Thyroid gland (tissue), 4 donors: ENCODE data around the gene RDH8. TPM values are rescaled to one million over a fixed set of nuclear protein-coding genes. Genes with fewer than 3 reads are reported as not detected.
"Not testable (repeated sequence)": the region's sequence is repeated elsewhere in the genome, so short reads cannot be mapped to it uniquely, and the experiment has no call there.

Experiments
- DNase-seq, 2 donors: peaks; one replicate each; pipeline ENCODE4 v3.0.0-alpha.2; 2019
- H3K27ac ChIP-seq, 3 donors: fragments of 200-600 bp; sonication (generic); 1 replicate in 2 of 3; 2 replicates in 1 of 3; pipeline ENCODE4 v1.5.1; 2016 to 2019; ENCODE audit warnings: mild to moderate bottlenecking in 1 of 3, moderate library complexity in 1 of 3
- H3K27me3 ChIP-seq: fragments of 200-600 bp; sonication (generic); one replicate; pipeline ENCODE4 v1.5.1; 2019
- H3K36me3 ChIP-seq, 2 donors: fragments of 200-600 bp; sonication (generic); one replicate each; pipeline ENCODE4 v1.5.1; 2016 to 2019
- H3K4me1 ChIP-seq, 2 donors: fragments of 200-600 bp; sonication (generic); one replicate each; pipeline ENCODE4 v1.5.1; 2017 to 2019
- H3K4me3 ChIP-seq, 3 donors: fragments of 200-600 bp; sonication (generic); replicated peaks in 1 of 3; 1 replicate in 2 of 3; 2 replicates in 1 of 3; pipeline ENCODE4 v1.5.1; 2016; ENCODE audit warnings: mild to moderate bottlenecking in 1 of 3
- H3K9me3 ChIP-seq: fragments of 200-600 bp; sonication (generic); one replicate; pipeline ENCODE4 v1.5.1; 2017
- POLR2A ChIP-seq, 2 donors: fragments of 450-650 bp; IDR thresholded peaks; one replicate each; pipeline ENCODE4 v1.6.1; 2017; ENCODE audit warnings: antibody characterized with exemption in 2 of 2, mild to moderate bottlenecking in 2 of 2, moderate library complexity in 1 of 2
- WGBS, 2 donors: methylation state at CpG; one replicate each; pipeline ENCODE4 v1.1.5; 2017; 5-methylcytosine and 5-hydroxymethylcytosine counted together
- intact Hi-C: fragments of 100-400 bp; cut with DNase I; formaldehyde crosslinking; loops from one replicate; pipeline ENCODE4 v1.15.1; 2023
- total RNA-seq, 4 donors: library from RNA; depleted of rRNA; stranded (reverse); fragments of >200 nt; gene quantifications; one replicate each; pipeline ENCODE4 v1.2.3, GENCODE V29; 2016
- TF ChIP-seq, protein P1 (sequence below), 6 experiments: fragments of 200-600 bp in 3 of 6; fragments of 450-650 bp in 3 of 6; sonication (generic) in 3 of 6; IDR thresholded peaks; one replicate each; pipeline ENCODE4 v1.5.1; 2016 to 2019; ENCODE audit warnings: antibody characterized with exemption in 6 of 6, mild to moderate bottlenecking in 2 of 6, inconsistent platforms in 1 of 6, moderate library complexity in 1 of 6

The RDH8 gene
- total RNA-seq, 4 donors from 2014 or later: not detected

DNA sequence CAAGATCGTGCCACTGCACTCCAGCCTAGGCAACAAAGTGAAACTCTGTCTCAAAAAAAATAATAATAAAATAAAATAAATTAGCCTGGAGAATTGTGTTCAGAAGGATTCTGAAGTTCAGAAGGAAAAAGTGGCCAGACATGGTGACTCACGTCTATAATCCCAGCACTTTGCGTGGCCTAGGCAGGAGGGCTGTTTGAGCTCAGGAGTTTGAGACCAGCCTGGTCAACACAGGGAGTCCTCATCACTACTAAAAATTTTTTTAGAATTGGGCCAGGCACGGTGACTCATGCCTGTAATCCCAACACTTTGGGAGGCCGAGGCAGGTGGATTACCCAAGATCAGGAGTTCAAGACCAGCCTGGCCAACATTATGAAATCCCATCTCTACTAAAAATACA lies 6.0 kb downstream of the RDH8 start:
- Histone ChIP-seq H3K27ac (no peak overlapping the region), H3K36me3 (no peaks in the 10 kb centered on the region), H3K4me3 (no peak overlapping the region), H3K4me1 (no peaks in the 10 kb centered on the region), H3K27me3 (no peaks in the 10 kb centered on the region), H3K9me3 (no peaks in the 10 kb centered on the region)
- WGBS, 2 donors: 84 to 86% methylated on average over 5 of the region's 5 CpGs
- DNase-seq: no peak
- intact Hi-C loops: no loop called here
- TF ChIP-seq POLR2A (IDR thresholded peaks at IDR 0.05): no peak
- TF ChIP-seq, protein P1, sequence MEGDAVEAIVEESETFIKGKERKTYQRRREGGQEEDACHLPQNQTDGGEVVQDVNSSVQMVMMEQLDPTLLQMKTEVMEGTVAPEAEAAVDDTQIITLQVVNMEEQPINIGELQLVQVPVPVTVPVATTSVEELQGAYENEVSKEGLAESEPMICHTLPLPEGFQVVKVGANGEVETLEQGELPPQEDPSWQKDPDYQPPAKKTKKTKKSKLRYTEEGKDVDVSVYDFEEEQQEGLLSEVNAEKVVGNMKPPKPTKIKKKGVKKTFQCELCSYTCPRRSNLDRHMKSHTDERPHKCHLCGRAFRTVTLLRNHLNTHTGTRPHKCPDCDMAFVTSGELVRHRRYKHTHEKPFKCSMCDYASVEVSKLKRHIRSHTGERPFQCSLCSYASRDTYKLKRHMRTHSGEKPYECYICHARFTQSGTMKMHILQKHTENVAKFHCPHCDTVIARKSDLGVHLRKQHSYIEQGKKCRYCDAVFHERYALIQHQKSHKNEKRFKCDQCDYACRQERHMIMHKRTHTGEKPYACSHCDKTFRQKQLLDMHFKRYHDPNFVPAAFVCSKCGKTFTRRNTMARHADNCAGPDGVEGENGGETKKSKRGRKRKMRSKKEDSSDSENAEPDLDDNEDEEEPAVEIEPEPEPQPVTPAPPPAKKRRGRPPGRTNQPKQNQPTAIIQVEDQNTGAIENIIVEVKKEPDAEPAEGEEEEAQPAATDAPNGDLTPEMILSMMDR (IDR thresholded peaks at IDR 0.05): no peak

GRCh38 chr19:10020851-10021250 lies 7.6 kb downstream of the RDH8 start:
- Histone ChIP-seq H3K4me1 (no peaks in the 10 kb centered on the region), H3K27ac (no peak overlapping the region), H3K36me3 (no peaks in the 10 kb centered on the region), H3K4me3 (no peak overlapping the region), H3K9me3 (no peaks in the 10 kb centered on the region), H3K27me3 (no peaks in the 10 kb centered on the region)
- no peak for TF ChIP-seq POLR2A (IDR thresholded peaks at IDR 0.05)
- TF ChIP-seq, protein P1 (IDR thresholded peaks at IDR 0.05): no peak
- intact Hi-C loops: no loop called here
- 87% methylated on average over 6 of the region's 6 CpGs for WGBS, 2 donors
- DNase-seq: no peak

DNA sequence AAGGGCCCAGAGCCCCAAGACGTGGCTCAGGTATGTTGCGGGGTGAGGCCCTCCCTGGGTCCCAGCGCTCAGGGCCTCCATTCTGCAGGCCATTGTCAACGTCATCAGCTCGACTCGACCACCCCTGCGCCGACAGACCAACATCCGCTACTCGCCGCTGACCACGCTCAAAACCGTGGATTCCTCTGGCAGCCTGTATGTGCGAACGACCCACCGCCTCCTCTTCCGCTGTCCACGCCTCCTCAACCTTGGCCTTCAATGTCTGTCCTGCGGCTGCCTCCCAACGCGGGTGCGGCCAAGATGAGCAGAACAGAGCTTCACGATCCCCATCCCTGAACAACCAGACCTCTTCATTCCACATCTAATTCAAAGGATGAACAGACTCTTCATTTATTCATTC lies 8.2 kb downstream of the RDH8 start:
- intact Hi-C loops: no loop called here

DNA sequence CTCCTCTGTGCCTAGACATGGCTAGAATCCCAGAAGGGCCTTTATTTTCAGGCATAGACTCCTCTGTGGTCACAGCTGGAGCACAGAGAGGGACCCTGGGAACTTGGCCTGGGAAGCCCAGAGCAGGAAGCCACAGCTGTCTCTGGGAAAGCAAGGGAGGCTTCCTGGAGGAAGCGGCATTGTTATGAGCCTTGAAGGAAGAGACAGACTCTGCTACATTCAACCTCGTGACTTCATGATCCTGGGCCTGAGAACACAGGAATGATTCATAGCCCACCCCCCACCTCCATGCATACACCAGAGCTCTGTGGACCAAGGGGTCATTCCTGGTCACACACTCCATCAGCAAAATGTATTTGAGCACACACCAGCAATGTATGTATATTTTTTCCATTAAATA lies 8.6 kb downstream of the RDH8 start:
- H3K9me3 ChIP-seq: no peaks in the 10 kb centered on the region
- H3K36me3 ChIP-seq: no peaks in the 10 kb centered on the region
- intact Hi-C loops: no loop called here
- no peak for TF ChIP-seq POLR2A (IDR thresholded peaks at IDR 0.05)
- H3K27ac ChIP-seq: no peak overlapping the region
- H3K4me3 ChIP-seq: no peak overlapping the region
- H3K27me3 ChIP-seq: no peaks in the 10 kb centered on the region
- H3K4me1 ChIP-seq: no peaks in the 10 kb centered on the region
- DNase-seq: no peak
- 87 to 95% methylated on average over 2 of the region's 2 CpGs for WGBS, 2 donors

More for the DNA sequence above, 8.2 kb downstream of the RDH8 start:
- Histone ChIP-seq H3K36me3 (no peaks in the 10 kb centered on the region), H3K4me3 (no peak overlapping the region), H3K4me1 (no peaks in the 10 kb centered on the region), H3K27ac (no peak overlapping the region), H3K27me3 (no peaks in the 10 kb centered on the region), H3K9me3 (no peaks in the 10 kb centered on the region)
- DNase-seq: no peak
- TF ChIP-seq POLR2A (IDR thresholded peaks at IDR 0.05): no peak
- TF ChIP-seq, protein P1 (IDR thresholded peaks at IDR 0.05): no peak
- WGBS, 2 donors: 92% methylated on average over 23 of the region's 23 CpGs

- H3K36me3 ChIP-seq, H3K9me3 ChIP-seq, H3K27me3 ChIP-seq, H3K4me3 ChIP-seq, DNase-seq, H3K27ac ChIP-seq, intact Hi-C loops, H3K4me1 ChIP-seq: not testable (repeated sequence)
- 92 to 93% methylated on average over 5 of the region's 5 CpGs for WGBS, 2 donors
Measured at GRCh38 chr19:10023096-10023495, 9.8 kb downstream of the RDH8 start.

DNA sequence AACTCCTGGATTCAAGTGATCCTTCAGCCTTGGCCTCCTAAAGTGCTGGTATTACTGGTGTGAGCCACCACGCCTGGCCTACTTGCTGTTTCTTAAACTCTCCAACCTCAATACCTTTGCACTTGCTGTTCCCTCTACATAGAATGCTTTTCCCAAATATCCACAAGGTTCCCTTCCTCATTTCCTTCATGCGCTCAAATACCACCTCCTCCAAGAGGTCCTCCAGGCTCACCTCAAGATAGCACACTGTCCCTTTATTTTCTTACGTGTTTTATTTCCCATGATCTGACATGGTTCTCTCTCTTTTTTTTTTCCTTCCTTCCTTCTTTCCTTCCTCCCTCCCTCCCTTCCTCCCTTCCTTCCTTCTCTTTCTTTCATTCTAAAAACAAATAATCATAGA lies 13.5 kb downstream of the RDH8 start:
- Histone ChIP-seq H3K27ac (no peak overlapping the region), H3K9me3 (no peaks in the 10 kb centered on the region), H3K36me3 (no peaks in the 10 kb centered on the region), H3K27me3 (no peaks in the 10 kb centered on the region), H3K4me3 (no peak overlapping the region), H3K4me1 (peaks cover 0 to 7% of the 10 kb centered on the region in 2 donors)
- intact Hi-C loops: loop anchor here (2.0 kb wide), 1 partner anchor 96 kb away; no protein-coding TSS in a partner anchor
- 91% methylated on average over 3 of the region's 3 CpGs for WGBS, 2 donors
- no peak for DNase-seq
- no peak for TF ChIP-seq POLR2A (IDR thresholded peaks at IDR 0.05)
- TF ChIP-seq, protein P1 (IDR thresholded peaks at IDR 0.05): no peak
